Memory B cell (primary cell): ENCODE results near the gene HES2.
A peak's percentile ranks its signal among the peaks of the same experiment; 100 is the strongest.
"Not testable (repeated sequence)": the region's sequence is repeated elsewhere in the genome, so short reads cannot be mapped to it uniquely, and the experiment has no call there.

ENCODE experiments used
- ATAC-seq: fragments of 150-1000 bp; cut with Tn5 transposase; 2 replicates; pipeline ENCODE4 v1.10.0; 2021; ENCODE audit warnings: low read depth, mild to moderate bottlenecking, moderate library complexity
- DNase-seq, 2 donors: peaks; one replicate each; pipeline ENCODE4 v3.0.0; 2022; ENCODE audit warnings: low spot score in 2 of 2
- H3K27ac Mint-ChIP-seq: one replicate; pipeline ENCODE4 v1.8.0; 2022; ENCODE audit warnings: mild to moderate bottlenecking, moderate library complexity, mixed read lengths
- H3K27me3 Mint-ChIP-seq: one replicate; pipeline ENCODE4 v1.8.0; 2022; ENCODE audit warnings: mixed read lengths
- H3K36me3 Mint-ChIP-seq: one replicate; pipeline ENCODE4 v1.8.0; 2022; ENCODE audit warnings: mild to moderate bottlenecking, mixed read lengths
- H3K4me1 Mint-ChIP-seq: one replicate; pipeline ENCODE4 v1.8.0; 2022; ENCODE audit warnings: mixed read lengths
- H3K4me3 Mint-ChIP-seq: one replicate; pipeline ENCODE4 v1.8.0; 2022; ENCODE audit warnings: mild to moderate bottlenecking, moderate library complexity, mixed read lengths
- H3K9me3 Mint-ChIP-seq: one replicate; pipeline ENCODE4 v1.8.0; 2022; ENCODE audit warnings: mixed read lengths

Gene HES2

GRCh38 chr1:6399294-6399693 lies 20.4 kb downstream of the HES2 start:
- Mint-ChIP-seq H3K4me1 (peaks cover under 1% of the 10 kb centered on the region), H3K36me3 (no peaks in the 10 kb centered on the region), H3K27ac (no peak overlapping the region), H3K9me3 (no peaks in the 10 kb centered on the region), H3K27me3 (peaks cover 1% of the 10 kb centered on the region), H3K4me3 (no peak overlapping the region)
- ATAC-seq = no peak
- DNase-seq = no peak

GRCh38 chr1:6397844-6398441 lies 21.8 kb downstream of the HES2 start:
- no peaks in the 10 kb centered on the region for H3K36me3 Mint-ChIP-seq
- ATAC-seq = no peak
- no peak overlapping the region for H3K4me3 Mint-ChIP-seq
- H3K27ac Mint-ChIP-seq = no peak overlapping the region
- no peak for DNase-seq
- H3K4me1 Mint-ChIP-seq = peaks cover 7% of the 10 kb centered on the region
- H3K9me3 Mint-ChIP-seq = no peaks in the 10 kb centered on the region
- peaks cover 1% of the 10 kb centered on the region for H3K27me3 Mint-ChIP-seq

GRCh38 chr1:6396998-6397397 lies 22.7 kb downstream of the HES2 start:
- Mint-ChIP-seq H3K27me3 (peaks cover 1% of the 10 kb centered on the region), H3K27ac (no peak overlapping the region), H3K4me1 (peaks cover 7% of the 10 kb centered on the region), H3K36me3 (no peaks in the 10 kb centered on the region), H3K9me3 (no peaks in the 10 kb centered on the region), H3K4me3 (no peak overlapping the region)
- ATAC-seq (no peak), DNase-seq (no peak)

- not testable (repeated sequence) for H3K9me3 Mint-ChIP-seq, H3K36me3 Mint-ChIP-seq, ATAC-seq, H3K4me1 Mint-ChIP-seq, H3K27ac Mint-ChIP-seq, H3K4me3 Mint-ChIP-seq, H3K27me3 Mint-ChIP-seq, DNase-seq
These were observed 23.9 kb downstream of the HES2 start for GRCh38 chr1:6395781-6396244.

GRCh38 chr1:6395130-6395529 lies 24.6 kb downstream of the HES2 start:
- H3K4me3 Mint-ChIP-seq = peak overlapping the region; percentile 27
- not testable (repeated sequence) for H3K27ac Mint-ChIP-seq, ATAC-seq, DNase-seq, H3K4me1 Mint-ChIP-seq, H3K9me3 Mint-ChIP-seq, H3K36me3 Mint-ChIP-seq, H3K27me3 Mint-ChIP-seq

- Mint-ChIP-seq H3K27ac (peak within 1 kb of the TSS; percentile 83), H3K9me3 (no peaks in the 10 kb centered on the region), H3K4me3 (peak within 1 kb of the TSS; percentile 83), H3K36me3 (no peaks in the 10 kb centered on the region), H3K4me1 (peaks cover 7% of the 10 kb centered on the region), H3K27me3 (peaks cover 3% of the 10 kb centered on the region)
- peak; percentile 83 for ATAC-seq
- peak; percentile 83 to 86 for DNase-seq
These were observed 26.1 kb downstream of the HES2 start, which contains the start of gene ACOT7 for GRCh38 chr1:6393400-6394187. Gene ACOT7, minus strand, starts transcription at chr1:6393767. Its CDS starts 368 bp downstream, at chr1:6393399.

- H3K27ac Mint-ChIP-seq = peak overlapping the region; percentile 83
- peak overlapping the region; percentile 83 for H3K4me3 Mint-ChIP-seq
- H3K27me3 Mint-ChIP-seq = peaks cover 3% of the 10 kb centered on the region
- H3K4me1 Mint-ChIP-seq = peaks cover 7% of the 10 kb centered on the region
- no peak for DNase-seq
- no peaks in the 10 kb centered on the region for H3K36me3 Mint-ChIP-seq
- no peak for ATAC-seq
- no peaks in the 10 kb centered on the region for H3K9me3 Mint-ChIP-seq
These were observed 26.8 kb downstream of the HES2 start for GRCh38 chr1:6392809-6393399.

- peaks cover 7% of the 10 kb centered on the region for H3K4me1 Mint-ChIP-seq
- H3K27me3 Mint-ChIP-seq = peaks cover 3% of the 10 kb centered on the region
- H3K36me3 Mint-ChIP-seq = no peaks in the 10 kb centered on the region
- H3K9me3 Mint-ChIP-seq = no peaks in the 10 kb centered on the region
- H3K4me3 Mint-ChIP-seq = peak overlapping the region; percentile 66
- peak; percentile 13 to 22 for DNase-seq
- ATAC-seq = no peak
- no peak overlapping the region for H3K27ac Mint-ChIP-seq
These were observed 27.5 kb downstream of the HES2 start for GRCh38 chr1:6391951-6392808.

GRCh38 chr1:6389971-6390370 lies 29.7 kb downstream of the HES2 start:
- peaks cover 3% of the 10 kb centered on the region for H3K27me3 Mint-ChIP-seq
- peaks cover 7% of the 10 kb centered on the region for H3K4me1 Mint-ChIP-seq
- H3K36me3 Mint-ChIP-seq = no peaks in the 10 kb centered on the region
- no peak overlapping the region for H3K27ac Mint-ChIP-seq
- H3K4me3 Mint-ChIP-seq = no peak overlapping the region
- no peaks in the 10 kb centered on the region for H3K9me3 Mint-ChIP-seq
- ATAC-seq (no peak), DNase-seq (no peak)

GRCh38 chr1:6386371-6386949 lies 33.3 kb downstream of the HES2 start:
- Mint-ChIP-seq H3K9me3 (no peaks in the 10 kb centered on the region), H3K36me3 (no peaks in the 10 kb centered on the region), H3K27ac (no peak overlapping the region), H3K27me3 (peaks cover 3% of the 10 kb centered on the region), H3K4me3 (no peak overlapping the region), H3K4me1 (no peaks in the 10 kb centered on the region)
- ATAC-seq (no peak), DNase-seq (no peak)

- no peak for DNase-seq
- ATAC-seq = no peak
- peaks cover 3% of the 10 kb centered on the region for H3K27me3 Mint-ChIP-seq
- no peaks in the 10 kb centered on the region for H3K9me3 Mint-ChIP-seq
- H3K27ac Mint-ChIP-seq = no peak overlapping the region
- H3K4me1 Mint-ChIP-seq = no peaks in the 10 kb centered on the region
- no peak overlapping the region for H3K4me3 Mint-ChIP-seq
- no peaks in the 10 kb centered on the region for H3K36me3 Mint-ChIP-seq
These were observed 34.1 kb downstream of the HES2 start for GRCh38 chr1:6385488-6386191.

- no peak overlapping the region for H3K27ac Mint-ChIP-seq
- H3K9me3 Mint-ChIP-seq = peaks cover under 1% of the 10 kb centered on the region
- peaks cover under 1% of the 10 kb centered on the region for H3K27me3 Mint-ChIP-seq
- H3K4me1 Mint-ChIP-seq = no peaks in the 10 kb centered on the region
- no peaks in the 10 kb centered on the region for H3K36me3 Mint-ChIP-seq
- no peak overlapping the region for H3K4me3 Mint-ChIP-seq
- ATAC-seq (no peak), DNase-seq (no peak)
These were observed 34.8 kb downstream of the HES2 start for GRCh38 chr1:6384962-6385361.

- Mint-ChIP-seq H3K4me1 (no peaks in the 10 kb centered on the region), H3K27ac (no peak overlapping the region), H3K36me3 (no peaks in the 10 kb centered on the region), H3K27me3 (no peaks in the 10 kb centered on the region), H3K4me3 (no peak overlapping the region), H3K9me3 (peaks cover 3% of the 10 kb centered on the region)
- DNase-seq = no peak
- ATAC-seq = no peak
These were observed 35.6 kb downstream of the HES2 start for GRCh38 chr1:6384135-6384534.
